H1 (cell line): ENCODE data around the gene TIAM2. TPM values are rescaled to one million over a fixed set of nuclear protein-coding genes. Genes with fewer than 3 reads are reported as not detected.
A peak's percentile ranks its signal among the peaks of the same experiment; 100 is the strongest.

Experiments used
- CTCF ChIA-PET: fragments of 300-600 bp; sonication (Branson Sonifier 250); formaldehyde crosslinking; loops from one replicate; lab custom pipeline; 2021; ENCODE audit not compliant: partially characterized antibody; lab: Charles Lee
- POLR2A ChIA-PET: fragments of 300-600 bp; sonication (Branson Sonifier 250); formaldehyde crosslinking; loops from one replicate; lab custom pipeline; 2021; ENCODE audit warnings: inconsistent platforms; ENCODE audit not compliant: partially characterized antibody; lab: Charles Lee
- DNase-seq, 2 experiments: peaks; one replicate each; pipeline versions ENCODE4 v3.0.0 to v3.0.0-alpha.2; 2010 to 2022; ENCODE audit warnings: low spot score in 2 of 2, low read depth in 1 of 2, mixed read lengths in 1 of 2
- FAIRE-seq: peaks from 2 replicates; lab custom pipeline; 2011; peaks lifted over from hg19 to GRCh38; lab: Jason Lieb, UNC
- H2AFZ ChIP-seq: 2 replicates; pipeline ENCODE4 v1.8.1; 2012; ENCODE audit warnings: low read length, inconsistent platforms
- H2AK5ac ChIP-seq: 2 replicates; pipeline ENCODE4 v1.6.1; 2013; ENCODE audit warnings: low read depth, low read length
- H2BK120ac ChIP-seq: replicated peaks from 2 replicates; pipeline ENCODE3; 2013; ENCODE audit warnings: low read depth, low read length, inconsistent platforms
- H2BK12ac ChIP-seq: 2 replicates; pipeline ENCODE4 v1.6.1; 2013; ENCODE audit warnings: low read depth, low read length
- H2BK15ac ChIP-seq: 2 replicates; pipeline ENCODE4 v1.6.1; 2013; ENCODE audit warnings: low read length
- H2BK20ac ChIP-seq: 2 replicates; pipeline ENCODE4 v1.6.1; 2013; ENCODE audit warnings: low read length
- H2BK5ac ChIP-seq: 2 replicates; pipeline ENCODE4 v1.6.1; 2013; ENCODE audit warnings: low read depth, low read length
- H3K14ac ChIP-seq: 2 replicates; pipeline ENCODE4 v1.6.1; 2013; ENCODE audit warnings: inconsistent platforms; ENCODE audit not compliant: insufficient read length
- H3K18ac ChIP-seq: 2 replicates; pipeline ENCODE4 v1.6.1; 2013; ENCODE audit warnings: low read length; ENCODE audit errors: extremely low read depth
- H3K23ac ChIP-seq: 2 replicates; pipeline ENCODE4 v1.6.1; 2013; ENCODE audit warnings: inconsistent platforms; ENCODE audit not compliant: insufficient read length
- H3K23me2 ChIP-seq: 2 replicates; pipeline ENCODE4 v1.6.1; 2013; ENCODE audit warnings: low read depth, low read length
- H3K27ac ChIP-seq: 2 replicates; pipeline ENCODE4 v1.6.1; 2011; ENCODE audit warnings: low read depth, low read length, inconsistent platforms
- H3K27me3 ChIP-seq, 4 experiments: replicated peaks in 1 of 4; 1 replicate in 1 of 4; 2 replicates in 3 of 4; pipeline versions ENCODE4 v1.6.1 to v1.8.1; 2011 to 2013; ENCODE audit warnings: low read length in 3 of 4, mild to moderate bottlenecking in 3 of 4, inconsistent platforms in 2 of 4, mixed read lengths in 2 of 4, moderate library complexity in 1 of 4; ENCODE audit not compliant: control insufficient read depth in 3 of 4, insufficient read depth in 3 of 4; ENCODE audit errors: extremely low read depth in 1 of 4
- H3K36me3 ChIP-seq, 4 experiments: 2 replicates each; pipeline versions ENCODE4 v1.6.1 to v1.8.1; 2011 to 2013; ENCODE audit warnings: mild to moderate bottlenecking in 4 of 4, low read length in 3 of 4, moderate library complexity in 2 of 4, control low read depth in 1 of 4, inconsistent platforms in 1 of 4; ENCODE audit not compliant: insufficient read depth in 4 of 4, control insufficient read depth in 2 of 4
- H3K4ac ChIP-seq: replicated peaks from 2 replicates; pipeline ENCODE3; 2013; ENCODE audit warnings: low read length, low read depth, mixed read lengths, inconsistent platforms; ENCODE audit not compliant: insufficient read length
- H3K4me1 ChIP-seq, 4 experiments: replicated peaks in 1 of 4; 1 replicate in 1 of 4; 2 replicates in 3 of 4; pipeline versions ENCODE4 v1.6.1 to v1.8.1; 2011 to 2013; ENCODE audit warnings: low read length in 3 of 4, inconsistent platforms in 2 of 4, mixed read lengths in 1 of 4; ENCODE audit not compliant: insufficient read depth in 4 of 4, control insufficient read depth in 3 of 4
- H3K4me2 ChIP-seq, 2 experiments: 2 replicates each; pipeline versions ENCODE4 v1.6.1 to v1.8.1; 2011 to 2013; ENCODE audit warnings: low read depth in 2 of 2, low read length in 2 of 2, control low read depth in 1 of 2, inconsistent platforms in 1 of 2, mild to moderate bottlenecking in 1 of 2; ENCODE audit not compliant: insufficient read depth in 1 of 2
- H3K4me3 ChIP-seq, 4 experiments: fragments of 200-600, 300-600 bp in 1 of 4; sonication (generic), shearing (Covaris generic), sonication (Bioruptor Twin) in 1 of 4; 2 replicates each; pipeline versions ENCODE4 v1.5.1 to v1.8.1; 2011 to 2016; ENCODE audit warnings: low read length in 4 of 4, low read depth in 3 of 4, control low read depth in 2 of 4, inconsistent platforms in 2 of 4, mild to moderate bottlenecking in 2 of 4, mixed read lengths in 1 of 4, moderate library complexity in 1 of 4; ENCODE audit not compliant: insufficient read depth in 2 of 4; ENCODE audit errors: extremely low read depth in 1 of 4
- H3K56ac ChIP-seq: replicated peaks from 2 replicates; pipeline ENCODE3; 2013; ENCODE audit warnings: low read depth, mild to moderate bottlenecking, mixed read lengths, low read length, inconsistent platforms; ENCODE audit not compliant: insufficient read length
- H3K79me1 ChIP-seq: 2 replicates; pipeline ENCODE4 v1.6.1; 2013; ENCODE audit warnings: low read depth, low read length, control low read depth
- H3K79me2 ChIP-seq, 2 experiments: 2 replicates each; pipeline versions ENCODE4 v1.6.1 to v1.8.1; 2012 to 2013; ENCODE audit warnings: low read length in 2 of 2, mild to moderate bottlenecking in 2 of 2, inconsistent platforms in 1 of 2; ENCODE audit not compliant: insufficient read depth in 2 of 2, control insufficient read depth in 1 of 2
- H3K9ac ChIP-seq, 4 experiments: replicated peaks in 1 of 4; 1 replicate in 1 of 4; 2 replicates in 3 of 4; pipeline versions ENCODE4 v1.6.1 to v1.8.1; 2011 to 2013; ENCODE audit warnings: low read depth in 3 of 4, low read length in 3 of 4, control low read depth in 2 of 4, mild to moderate bottlenecking in 2 of 4, moderate library complexity in 2 of 4, inconsistent platforms in 1 of 4; ENCODE audit errors: extremely low read depth in 1 of 4
- H3K9me3 ChIP-seq, 2 experiments: 2 replicates each; pipeline versions ENCODE4 v1.6.1 to v1.8.1; 2012 to 2013; ENCODE audit warnings: mild to moderate bottlenecking in 2 of 2, moderate library complexity in 2 of 2, control low read depth in 1 of 2, inconsistent platforms in 1 of 2, low read depth in 1 of 2, low read length in 1 of 2, mixed read lengths in 1 of 2; ENCODE audit not compliant: insufficient read depth in 2 of 2
- H4K20me1 ChIP-seq, 2 experiments: replicated peaks in 1 of 2; 2 replicates each; pipeline versions ENCODE3 to v1.8.1; 2011 to 2013; ENCODE audit warnings: inconsistent platforms in 2 of 2, low read length in 2 of 2, mild to moderate bottlenecking in 1 of 2; ENCODE audit not compliant: insufficient read depth in 2 of 2, control insufficient read depth in 1 of 2
- H4K5ac ChIP-seq: 2 replicates; pipeline ENCODE4 v1.6.1; 2013; ENCODE audit warnings: low read length, low read depth, mixed read lengths, inconsistent platforms; ENCODE audit not compliant: insufficient read length
- H4K8ac ChIP-seq: 2 replicates; pipeline ENCODE4 v1.8.0; 2013; ENCODE audit warnings: mild to moderate bottlenecking, moderate library complexity, low read length, inconsistent platforms; ENCODE audit not compliant: insufficient read depth; ENCODE audit errors: extremely low read depth
- H4K91ac ChIP-seq: replicated peaks from 2 replicates; pipeline ENCODE3; 2013; ENCODE audit warnings: low read length, mixed read lengths, inconsistent platforms; ENCODE audit not compliant: insufficient read length
- BACH1 ChIP-seq: IDR thresholded peaks from 2 replicates; pipeline ENCODE4 v1.6.1; 2012; ENCODE audit warnings: low read length, improper control_type of control experiment
- CEBPB ChIP-seq: IDR thresholded peaks from 2 replicates; pipeline ENCODE4 v1.6.1; 2012; ENCODE audit warnings: low read depth, low read length
- HDAC6 ChIP-seq: IDR thresholded peaks from one replicate; pipeline ENCODE4 v1.7.1; 2012; ENCODE audit warnings: low read depth, mild to moderate bottlenecking, inconsistent platforms, low read length, moderate library complexity
- RAD21 ChIP-seq, 2 experiments: IDR thresholded peaks in 1 of 2; conservative IDR thresholded peaks in 1 of 2; 2 replicates each; pipeline ENCODE4 v1.6.1; 2011; ENCODE audit warnings: low read depth in 2 of 2, low read length in 2 of 2, improper control_type of control experiment in 1 of 2, inconsistent platforms in 1 of 2, mild to moderate bottlenecking in 1 of 2, moderate library complexity in 1 of 2
- RXRA ChIP-seq: IDR thresholded peaks from 2 replicates; pipeline ENCODE4 v1.6.1; 2011; ENCODE audit warnings: low read depth, mild to moderate bottlenecking, low read length, moderate library complexity; ENCODE audit not compliant: insufficient read depth
- SP1 ChIP-seq: IDR thresholded peaks from 2 replicates; pipeline ENCODE4 v1.6.1; 2011; ENCODE audit warnings: low read depth, low read length
- SRF ChIP-seq: IDR thresholded peaks from 2 replicates; pipeline ENCODE4 v1.6.1; 2011; ENCODE audit warnings: mild to moderate bottlenecking, low read depth, low read length, moderate library complexity
- SUZ12 ChIP-seq: fragments of 200-600 bp; sonication (generic); IDR thresholded peaks from 2 replicates; pipeline ENCODE4 v1.6.1; 2012; ENCODE audit warnings: mild to moderate bottlenecking, inconsistent platforms, low read length, moderate library complexity, mixed read lengths
- TBP ChIP-seq: IDR thresholded peaks from 2 replicates; pipeline ENCODE4 v1.6.1; 2011; ENCODE audit warnings: low read depth, low read length, improper control_type of control experiment
- TCF12 ChIP-seq: IDR thresholded peaks from 2 replicates; pipeline ENCODE4 v1.6.1; 2011; ENCODE audit warnings: low read depth, mild to moderate bottlenecking, low read length
- WGBS, 2 experiments: shearing (Covaris generic) in 1 of 2; methylation state at CpG; one replicate each; pipeline versions ENCODE4 v1.1.6 to v1.1.7; 2013 to 2015; ENCODE audit warnings: low lambda C conversion rate in 2 of 2, mixed read lengths in 2 of 2, inconsistent platforms in 1 of 2, low coverage in 1 of 2, missing lambda C conversion rate in 1 of 2; ENCODE audit not compliant: insufficient replicate concordance in 2 of 2, insufficient coverage in 1 of 2, insufficient read length in 1 of 2; ENCODE audit errors: extremely low coverage in 1 of 2, missing lambda C conversion rate in 1 of 2; 5-methylcytosine and 5-hydroxymethylcytosine counted together
- polyA plus RNA-seq, 7 experiments: library from polyadenylated mRNA; depleted of rRNA in 3 of 7; stranded (reverse) in 5 of 7; unstranded in 2 of 7; fragments of >200 nt in 5 of 7; fragments of 200-250 nt in 2 of 7; gene quantifications; 1 replicate in 5 of 7; 2 replicates in 1 of 7; 4 replicates in 1 of 7; pipeline versions ENCODE4 v1.2.1 to v1.2.3, GENCODE V29; 2011 to 2013; ENCODE audit warnings: missing spikeins in 2 of 7, mixed read lengths in 2 of 7
- total RNA-seq: library from RNA; stranded (reverse); fragmentation: NEBNext Ultra II Directional; extraction: Animal tissue kit (Norgen Biotek cat#: 25700); gene quantifications from 2 replicates; pipeline ENCODE4 v1.2.1, GENCODE V29; 2021
- TF ChIP-seq, protein P1 (sequence below): IDR thresholded peaks from 2 replicates; pipeline ENCODE4 v1.6.1; 2012; ENCODE audit warnings: inconsistent platforms
- TF ChIP-seq, protein P2 (sequence below): IDR thresholded peaks from 2 replicates; pipeline ENCODE4 v1.6.1; 2012; ENCODE audit warnings: inconsistent platforms

TIAM2 gene
- total and polyA plus RNA-seq, 2 of the 8 experiments (the other 6 are each of a cell fraction or from before 2014, with no cell fraction given) = 7.4 to 23.9 TPM

DNA sequence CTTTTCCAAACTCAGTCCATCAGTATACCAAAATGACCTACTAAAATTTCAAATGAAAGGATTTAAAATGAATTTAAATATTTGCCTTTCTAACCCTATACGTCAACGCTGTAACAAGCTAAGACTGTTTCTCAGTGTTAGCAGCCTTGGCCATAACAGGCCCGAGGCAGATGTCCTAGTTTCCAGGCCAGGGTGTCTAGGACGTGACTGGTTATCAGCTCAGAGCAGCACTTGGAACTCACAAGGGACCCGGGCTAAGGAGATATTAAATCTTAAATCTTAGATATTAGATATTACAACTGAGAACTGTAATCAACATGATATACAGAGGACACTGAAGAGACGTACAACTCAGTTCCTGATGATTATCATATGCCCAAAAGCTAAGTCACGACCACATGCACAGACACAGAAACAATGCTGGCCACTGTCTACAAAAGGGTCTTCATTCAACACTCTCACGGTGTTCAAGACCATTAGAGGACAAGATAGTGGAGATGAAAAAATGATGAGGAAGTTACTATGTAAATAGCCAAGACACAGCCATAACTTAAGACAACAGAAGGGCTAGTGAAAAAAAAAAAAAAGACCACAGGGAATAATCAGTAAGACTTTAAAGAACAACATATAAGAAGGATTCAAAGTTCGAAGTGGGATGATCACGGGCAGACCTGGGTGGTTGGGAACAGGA lies 268.4 kb downstream of the TIAM2 start, which contains the start of gene CLDN20:
CLDN20 (plus strand) TSS at position 641 of the 691 bp plus-strand sequence. CDS start 11,707 bp downstream, outside the sequence.
- H3K9me3 ChIP-seq = peaks cover 0 to 4% of the 10 kb centered on the region in 2 experiments; a peak in 2 of 4 replicates
- H2BK12ac ChIP-seq = 0 out of 2 replicates have a peak within 1 kb of the TSS, but pooled peaks have one; percentile 13
- no peak within 1 kb of the TSS for H2BK15ac ChIP-seq
- H3K9ac ChIP-seq = no peak within 1 kb of the TSS
- H3K4me1 ChIP-seq = peaks cover 0 to 7% (median 4%) of the 10 kb centered on the region in 4 experiments; a peak in 4 of 7 replicates
- no peak within 1 kb of the TSS for H3K4me3 ChIP-seq
- no peaks in the 10 kb centered on the region for H3K23me2 ChIP-seq
- H2AFZ ChIP-seq = no peak within 1 kb of the TSS
- no peak within 1 kb of the TSS for H3K4ac ChIP-seq
- no peak within 1 kb of the TSS for H3K56ac ChIP-seq
- no peak within 1 kb of the TSS for H3K14ac ChIP-seq
- H3K79me2 ChIP-seq = peaks cover 3 to 4% of the 10 kb centered on the region in 2 experiments; a peak in 1 of 4 replicates
- H2BK20ac ChIP-seq = no peak within 1 kb of the TSS
- H4K5ac ChIP-seq = no peak within 1 kb of the TSS
- no peak within 1 kb of the TSS for H3K18ac ChIP-seq
- FAIRE-seq = no peak
- peaks cover 6 to 33% (median 20%) of the 10 kb centered on the region in 4 experiments for H3K36me3 ChIP-seq
- no peak within 1 kb of the TSS for H3K4me2 ChIP-seq
- H3K23ac ChIP-seq = no peak within 1 kb of the TSS
- CTCF ChIA-PET = interaction anchor here (0.8 to 6.4 kb wide), 7 partner anchors 9 to 337 kb away, joined by 3 to 72 read pairs (median 3); no protein-coding TSS in a partner anchor
- no peaks in the 10 kb centered on the region for H3K79me1 ChIP-seq
- H2BK120ac ChIP-seq = no peak within 1 kb of the TSS
- 87% methylated on average over 10 of the region's 10 CpGs; no CpG with 5 or more reads in 1 of the 2 experiments for WGBS, 2 experiments
- H4K91ac ChIP-seq = no peak within 1 kb of the TSS
- no peak within 1 kb of the TSS for H3K27ac ChIP-seq
- H3K27me3 ChIP-seq = no peaks in the 10 kb centered on the region
- POLR2A ChIA-PET = no interaction called here
- no peak within 1 kb of the TSS for H2AK5ac ChIP-seq
- H4K20me1 ChIP-seq = peaks cover 2 to 3% of the 10 kb centered on the region in 2 experiments
- H2BK5ac ChIP-seq = no peak within 1 kb of the TSS
- H4K8ac ChIP-seq = no peak within 1 kb of the TSS
- DNase-seq = no peak
- TF ChIP-seq TBP = no peak
- TF ChIP-seq HDAC6 = no peak
- TF ChIP-seq RXRA = no peak
- no peak for TF ChIP-seq CEBPB
- TF ChIP-seq SP1 = no peak
- TF ChIP-seq SUZ12 = no peak
- TF ChIP-seq SRF = no peak
- no peak for TF ChIP-seq RAD21 (IDR thresholded peaks at IDR 0.05 in 1 of 2, conservative IDR thresholded peaks at IDR 0.05 in 1 of 2; ENCODE audit: low read depth in 2 of 2, low read length in 2 of 2)
- no peak for TF ChIP-seq TCF12
- TF ChIP-seq, protein P1, sequence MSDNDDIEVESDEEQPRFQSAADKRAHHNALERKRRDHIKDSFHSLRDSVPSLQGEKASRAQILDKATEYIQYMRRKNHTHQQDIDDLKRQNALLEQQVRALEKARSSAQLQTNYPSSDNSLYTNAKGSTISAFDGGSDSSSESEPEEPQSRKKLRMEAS = no peak
- TF ChIP-seq BACH1 = no peak
- TF ChIP-seq, protein P2, sequence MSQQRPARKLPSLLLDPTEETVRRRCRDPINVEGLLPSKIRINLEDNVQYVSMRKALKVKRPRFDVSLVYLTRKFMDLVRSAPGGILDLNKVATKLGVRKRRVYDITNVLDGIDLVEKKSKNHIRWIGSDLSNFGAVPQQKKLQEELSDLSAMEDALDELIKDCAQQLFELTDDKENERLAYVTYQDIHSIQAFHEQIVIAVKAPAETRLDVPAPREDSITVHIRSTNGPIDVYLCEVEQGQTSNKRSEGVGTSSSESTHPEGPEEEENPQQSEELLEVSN = no peak
